HFF-Myc (cell line): ENCODE measurements around the gene VASH1.

ENCODE experiments used
- DNase-seq: peaks from one replicate; pipeline ENCODE4 v3.0.0-alpha.2; 2011; ENCODE audit warnings: low read depth; ENCODE audit errors: extremely low read depth
- H3K4me3 ChIP-seq: replicated peaks from 2 replicates; pipeline ENCODE4 v1.5.1; 2011; ENCODE audit warnings: low read depth, mild to moderate bottlenecking, control low read depth, low read length
- TF ChIP-seq, protein P1 (sequence below): IDR thresholded peaks from 2 replicates; pipeline ENCODE4 v1.5.1; 2012; ENCODE audit warnings: mild to moderate bottlenecking, low read depth, low read length, control low read depth; ENCODE audit errors: missing control alignments

The VASH1 gene

DNA sequence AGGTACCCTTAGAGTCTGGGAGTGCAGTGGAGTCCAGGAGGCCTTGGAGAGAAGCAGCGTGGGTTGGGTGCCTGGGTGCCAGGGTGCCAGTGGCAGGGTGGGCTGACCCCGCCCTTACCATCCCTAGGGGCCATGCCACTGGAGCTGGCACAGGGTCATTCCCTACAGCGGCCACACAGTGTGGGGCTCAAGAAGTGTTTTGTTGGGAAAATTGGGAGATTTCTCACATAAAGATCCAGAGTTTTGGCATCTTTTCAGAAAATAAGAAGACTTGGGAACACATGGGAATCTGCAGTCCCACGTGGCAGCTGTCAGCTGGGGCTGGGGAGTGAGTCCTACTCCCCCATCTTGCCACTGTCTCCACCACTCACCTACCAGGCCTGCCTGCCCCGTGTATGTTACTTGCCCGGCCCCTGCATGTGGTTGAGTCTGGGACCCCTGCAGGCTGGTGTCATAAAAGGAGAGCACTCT, 4.2 kb downstream of the VASH1 start:
- no peak for DNase-seq
- TF ChIP-seq, protein P1, sequence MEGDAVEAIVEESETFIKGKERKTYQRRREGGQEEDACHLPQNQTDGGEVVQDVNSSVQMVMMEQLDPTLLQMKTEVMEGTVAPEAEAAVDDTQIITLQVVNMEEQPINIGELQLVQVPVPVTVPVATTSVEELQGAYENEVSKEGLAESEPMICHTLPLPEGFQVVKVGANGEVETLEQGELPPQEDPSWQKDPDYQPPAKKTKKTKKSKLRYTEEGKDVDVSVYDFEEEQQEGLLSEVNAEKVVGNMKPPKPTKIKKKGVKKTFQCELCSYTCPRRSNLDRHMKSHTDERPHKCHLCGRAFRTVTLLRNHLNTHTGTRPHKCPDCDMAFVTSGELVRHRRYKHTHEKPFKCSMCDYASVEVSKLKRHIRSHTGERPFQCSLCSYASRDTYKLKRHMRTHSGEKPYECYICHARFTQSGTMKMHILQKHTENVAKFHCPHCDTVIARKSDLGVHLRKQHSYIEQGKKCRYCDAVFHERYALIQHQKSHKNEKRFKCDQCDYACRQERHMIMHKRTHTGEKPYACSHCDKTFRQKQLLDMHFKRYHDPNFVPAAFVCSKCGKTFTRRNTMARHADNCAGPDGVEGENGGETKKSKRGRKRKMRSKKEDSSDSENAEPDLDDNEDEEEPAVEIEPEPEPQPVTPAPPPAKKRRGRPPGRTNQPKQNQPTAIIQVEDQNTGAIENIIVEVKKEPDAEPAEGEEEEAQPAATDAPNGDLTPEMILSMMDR, result no peak
- H3K4me3 ChIP-seq, result no peak overlapping the region

DNA sequence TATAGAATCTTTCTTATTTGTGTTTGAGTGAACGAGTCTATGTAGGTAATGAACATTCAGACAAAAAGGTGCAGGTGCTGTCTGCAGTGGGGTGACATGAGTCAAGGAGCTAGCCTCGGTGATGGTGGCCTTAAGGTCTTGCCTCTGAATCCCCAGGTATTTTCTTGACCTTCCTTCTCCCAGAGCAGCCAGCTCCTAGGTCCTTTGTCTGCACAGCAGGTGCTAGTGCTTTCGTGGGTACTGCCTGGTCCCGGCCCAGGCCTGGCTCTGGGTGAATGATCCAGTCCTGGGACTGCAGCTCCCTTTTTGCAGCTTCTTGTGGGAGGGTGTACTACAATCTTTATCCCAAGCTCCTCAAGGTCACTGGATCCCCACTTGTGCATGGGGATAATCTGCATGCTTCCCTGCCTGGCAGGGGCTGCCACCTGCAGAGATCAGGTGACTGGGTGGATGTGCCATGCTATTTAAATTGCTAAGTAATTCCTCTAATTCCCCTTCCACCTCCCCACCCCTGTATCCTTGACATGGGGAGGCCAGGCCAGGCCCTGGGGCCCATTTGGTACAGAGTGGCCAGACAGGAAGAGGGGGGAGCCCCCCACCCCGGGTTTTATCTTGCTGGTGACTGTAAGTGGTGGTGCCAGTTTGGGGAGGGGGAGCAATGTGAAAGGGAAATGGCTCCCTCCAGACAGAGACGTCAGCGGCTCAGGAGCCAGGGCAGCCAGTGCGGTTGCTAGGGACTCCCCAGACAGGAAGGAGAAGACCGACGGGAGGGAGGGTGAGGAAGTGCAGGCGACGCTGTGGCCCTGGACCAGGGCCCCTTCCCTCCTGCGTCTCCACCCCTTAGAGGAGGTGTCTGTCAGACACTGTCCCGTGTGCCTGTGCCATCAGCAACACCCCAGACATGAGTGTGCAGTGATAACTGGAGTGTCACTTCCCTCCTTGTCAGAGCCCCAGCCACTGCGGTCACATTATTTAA, 6.7 kb downstream of the VASH1 start:
- no peak overlapping the region for H3K4me3 ChIP-seq
- no peak for DNase-seq
- TF ChIP-seq, protein P1, result no peak

DNA sequence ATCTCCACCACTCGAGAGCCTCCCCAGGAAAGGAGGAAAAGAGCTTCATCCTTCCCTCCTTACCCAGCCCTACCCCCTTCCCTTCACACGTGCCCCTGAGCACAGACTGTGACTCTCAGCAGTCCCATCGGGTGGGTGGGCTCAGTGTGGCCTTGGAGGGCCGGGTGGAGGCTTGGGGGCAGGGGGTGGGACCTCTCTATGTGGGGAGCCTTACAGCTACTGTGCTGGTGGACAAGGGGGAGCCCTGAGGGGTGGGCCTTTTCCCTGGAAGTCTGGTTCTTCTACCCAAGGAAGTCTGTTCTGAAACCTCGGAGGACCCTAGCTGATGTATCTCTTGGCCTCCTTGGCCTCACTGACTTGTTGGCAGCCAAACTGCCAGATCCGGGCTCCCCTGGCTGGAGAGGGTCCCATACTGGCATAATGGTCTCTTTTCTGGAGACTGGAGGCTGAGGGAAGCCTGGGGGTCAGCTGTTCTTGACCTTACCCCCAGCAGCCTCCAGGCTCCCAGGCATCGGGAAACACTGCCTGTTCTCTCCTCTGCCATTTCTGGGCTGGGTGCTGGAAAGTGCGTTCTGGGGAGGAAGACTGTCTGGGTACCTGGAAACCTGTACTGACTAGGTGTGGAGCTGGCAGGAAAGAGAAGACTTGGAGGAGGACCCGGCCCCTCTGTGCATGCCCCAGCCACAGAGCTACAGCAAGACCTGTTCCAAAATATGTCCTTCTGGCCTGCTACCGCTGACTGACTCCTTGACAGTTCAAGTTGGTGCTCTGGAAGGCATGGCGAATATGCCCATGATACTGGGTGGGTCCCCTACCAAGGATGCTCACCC, 7.6 kb downstream of the VASH1 start:
- TF ChIP-seq, protein P1, result no peak
- no peak for DNase-seq
- no peak overlapping the region for H3K4me3 ChIP-seq

DNA sequence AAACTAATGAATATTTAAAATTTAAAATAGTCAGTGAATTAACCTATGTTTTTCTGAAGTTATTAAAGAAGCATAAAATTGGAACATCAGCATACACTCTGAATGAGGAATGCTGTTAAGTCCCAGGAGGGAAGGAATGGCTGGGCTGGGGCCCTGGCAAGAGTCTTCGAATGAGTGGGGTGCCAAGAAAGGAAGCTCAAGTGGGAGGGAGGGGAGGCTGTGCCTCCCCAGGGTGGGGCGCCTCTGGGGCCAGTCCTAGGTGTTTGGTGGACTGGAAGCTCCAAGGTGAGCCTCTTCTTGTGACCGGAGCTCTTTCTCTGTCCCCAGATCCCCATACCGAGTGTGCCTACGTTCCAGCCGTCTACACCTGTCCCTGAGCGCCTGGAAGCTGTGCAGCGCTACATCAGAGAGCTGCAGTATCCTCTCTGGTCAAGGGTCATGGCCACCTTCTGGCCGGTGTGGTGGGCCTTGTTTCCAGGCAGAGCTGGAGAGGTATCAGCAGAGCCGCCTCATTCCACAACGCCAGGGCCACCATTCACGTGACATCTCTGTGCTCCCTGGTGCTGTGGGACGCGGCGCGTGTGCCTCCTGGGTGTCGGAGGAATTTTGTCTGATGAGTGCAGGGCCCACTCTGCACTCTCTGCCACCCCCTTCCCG, 8.5 kb downstream of the VASH1 start:
- no peak overlapping the region for H3K4me3 ChIP-seq
- TF ChIP-seq, protein P1, result no peak
- no peak for DNase-seq

DNA sequence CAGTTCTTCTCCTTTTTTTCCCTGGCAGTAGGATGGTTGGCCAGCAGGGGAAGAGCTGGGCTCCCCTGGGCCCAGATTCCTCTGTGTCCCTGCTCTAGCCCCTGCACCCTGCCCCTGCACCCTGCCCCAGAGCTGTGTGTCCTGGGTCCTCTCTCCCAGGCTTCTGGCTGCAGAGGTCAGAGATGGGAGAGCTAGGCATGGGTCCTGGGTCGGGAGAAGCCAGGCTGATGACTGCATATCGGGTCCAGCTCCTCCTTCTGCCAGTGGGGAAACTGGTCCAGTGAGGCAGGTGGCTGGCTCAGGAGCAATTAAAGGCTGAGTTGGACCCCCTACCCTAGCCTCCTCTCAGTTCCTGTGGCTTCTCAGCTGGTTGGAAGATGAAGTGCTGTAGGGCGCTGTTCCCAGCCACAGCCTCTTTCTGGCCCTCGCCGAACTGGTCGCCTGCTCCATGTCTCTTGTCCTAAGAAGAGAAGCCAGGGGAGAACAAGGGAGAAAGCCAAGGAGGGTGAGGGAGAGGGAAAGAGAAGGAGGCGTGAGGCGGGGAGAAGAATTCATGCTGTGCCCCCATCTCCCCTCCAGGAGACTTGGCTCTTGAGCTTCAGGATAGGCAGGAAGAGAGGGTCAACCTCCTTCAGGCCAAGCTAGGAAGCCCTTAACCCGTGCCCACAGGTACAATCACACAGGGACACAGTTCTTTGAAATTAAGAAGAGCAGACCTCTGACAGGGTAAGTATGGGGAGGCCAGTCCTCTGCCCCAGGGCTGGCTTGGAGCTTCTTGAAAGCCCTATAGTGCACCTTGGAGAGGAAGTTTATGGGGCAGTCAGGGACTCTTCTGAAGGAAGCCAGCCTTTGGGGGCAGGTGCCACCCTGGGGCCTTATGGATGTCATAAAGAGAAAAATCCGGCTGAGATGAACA, 9.5 kb downstream of the VASH1 start:
- H3K4me3 ChIP-seq, result no peak overlapping the region
- DNase-seq, result no peak
- TF ChIP-seq, protein P1, result no peak
